Caco-2 (cell line): Measurements from ENCODE around the gene ABCD1. TPM values are rescaled to one million over a fixed set of nuclear protein-coding genes. Genes with fewer than 3 reads are reported as not detected.

Source experiments
- BruUV-seq: library from RNA; stranded (reverse); fragments of 400-500 nt; replicated peaks from 2 replicates; lab custom pipeline; 2021; lab: Mats Ljungman, UMichigan
- CTCF ChIA-PET: fragments of 300-600 bp; sonication (Branson Sonifier 250); formaldehyde crosslinking; loops from one replicate; lab custom pipeline; 2022; ENCODE audit warnings: antibody characterized with exemption; lab: Charles Lee
- POLR2A ChIA-PET: fragments of 300-600 bp; sonication (Branson Sonifier 250); formaldehyde crosslinking; loops from one replicate; lab custom pipeline; 2022; ENCODE audit warnings: antibody characterized with exemption; lab: Charles Lee
- DNase-seq, 2 experiments: peaks; one replicate each; pipeline versions ENCODE4 v3.0.0 to v3.0.0-alpha.2; 2020 to 2022
- H3K27me3 ChIP-seq: replicated peaks from 2 replicates; pipeline ENCODE4 v1.6.0; 2011; ENCODE audit warnings: low read length; ENCODE audit not compliant: control insufficient read depth, insufficient read depth
- H3K36me3 ChIP-seq: 2 replicates; pipeline ENCODE4 v1.5.1; 2011; ENCODE audit warnings: low read length; ENCODE audit not compliant: control insufficient read depth, insufficient read depth
- H3K4me1 ChIP-seq: fragments of 250-450 bp; sonication (Bioruptor Pico); 2 replicates; pipeline ENCODE4 v1.5.1; 2020; ENCODE audit warnings: mild to moderate bottlenecking
- H3K4me3 ChIP-seq: 2 replicates; pipeline ENCODE4 v1.5.1; 2011; ENCODE audit warnings: low read depth, mild to moderate bottlenecking, control low read depth, low read length
- H3K9me3 ChIP-seq: fragments of 250-450 bp; sonication (Bioruptor Pico); 2 replicates; pipeline ENCODE4 v1.5.1; 2020; ENCODE audit warnings: mild to moderate bottlenecking, moderate library complexity
- H3K27ac Mint-ChIP-seq: one replicate; pipeline ENCODE4 v1.8.0; 2022; ENCODE audit warnings: mixed read lengths; ENCODE audit not compliant: unreplicated experiment
- H3K27me3 Mint-ChIP-seq: one replicate; pipeline ENCODE4 v1.8.0; 2022; ENCODE audit warnings: mixed read lengths; ENCODE audit not compliant: insufficient read depth, unreplicated experiment
- H3K36me3 Mint-ChIP-seq: one replicate; pipeline ENCODE4 v1.8.0; 2022; ENCODE audit warnings: mild to moderate bottlenecking, mixed read lengths; ENCODE audit not compliant: insufficient read depth, unreplicated experiment
- H3K4me1 Mint-ChIP-seq: one replicate; pipeline ENCODE4 v1.8.0; 2022; ENCODE audit warnings: low read depth, mixed read lengths; ENCODE audit not compliant: unreplicated experiment
- H3K4me3 Mint-ChIP-seq: one replicate; pipeline ENCODE4 v1.8.0; 2022; ENCODE audit warnings: mild to moderate bottlenecking, moderate library complexity, mixed read lengths; ENCODE audit not compliant: unreplicated experiment
- H3K9me3 Mint-ChIP-seq: one replicate; pipeline ENCODE4 v1.8.0; 2022; ENCODE audit warnings: mixed read lengths; ENCODE audit not compliant: unreplicated experiment
- intact Hi-C: fragments of 100-400 bp; cut with micrococcal nuclease; formaldehyde crosslinking; loops from one replicate; pipeline ENCODE4 v1.10.0; 2022; ENCODE audit not compliant: unreplicated experiment
- total RNA-seq: library from RNA; stranded (reverse); gene quantifications from 2 replicates; pipeline ENCODE4 v1.2.3, GENCODE V29; 2022
- TF ChIP-seq, protein P1 (sequence below), 2 experiments: fragments of 200-600 bp in 1 of 2; IDR thresholded peaks; 1 replicate in 1 of 2; 2 replicates in 1 of 2; pipeline versions ENCODE4 v1.5.1 to v1.8.0; 2011 to 2022; ENCODE audit warnings: antibody characterized with exemption in 1 of 2, control low read depth in 1 of 2, inconsistent platforms in 1 of 2, low read depth in 1 of 2, low read length in 1 of 2, mild to moderate bottlenecking in 1 of 2, moderate library complexity in 1 of 2; ENCODE audit not compliant: insufficient read depth in 1 of 2, severe bottlenecking in 1 of 2, unreplicated experiment in 1 of 2

ABCD1 gene
- total RNA-seq, 1 experiment from 2014 or later, result 4.3 TPM

DNA sequence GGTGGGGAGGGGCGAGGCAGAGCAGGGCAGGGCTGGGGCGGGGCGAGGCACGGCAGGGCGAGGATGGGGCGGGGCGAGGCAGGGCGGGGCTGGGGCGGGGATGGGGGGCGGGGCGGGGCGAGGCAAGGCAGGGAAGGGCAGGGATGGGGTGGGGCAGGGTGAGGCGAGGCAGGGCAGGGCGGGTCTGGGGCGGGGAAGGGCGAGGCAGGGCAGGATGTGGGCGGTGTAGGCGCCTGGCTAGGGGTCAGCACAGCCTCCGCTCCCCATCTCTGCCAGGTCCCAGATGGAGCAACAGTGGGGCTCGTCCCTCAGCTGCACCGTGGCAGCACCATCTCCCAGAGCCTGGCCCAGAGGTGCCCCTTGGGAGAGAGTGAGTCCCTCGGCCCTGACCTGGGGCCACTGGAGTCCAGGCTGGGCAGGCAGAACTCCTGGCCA, 52.0 kb downstream of the ABCD1 start:
- POLR2A ChIA-PET, result no interaction called here
- no peak overlapping the region for H3K4me3 Mint-ChIP-seq
- BruUV-seq, result no TSS peak
- Histone ChIP-seq H3K4me1 (no peaks in the 10 kb centered on the region), H3K36me3 (no peaks in the 10 kb centered on the region), H3K9me3 (no peaks in the 10 kb centered on the region), H3K4me3 (no peak overlapping the region), H3K27me3 (no peaks in the 10 kb centered on the region)
- intact Hi-C loops, result no loop called here
- H3K4me1 Mint-ChIP-seq, result no peaks in the 10 kb centered on the region
- H3K36me3 Mint-ChIP-seq, result peaks cover 6% of the 10 kb centered on the region
- H3K9me3 Mint-ChIP-seq, result no peaks in the 10 kb centered on the region
- TF ChIP-seq, protein P1, sequence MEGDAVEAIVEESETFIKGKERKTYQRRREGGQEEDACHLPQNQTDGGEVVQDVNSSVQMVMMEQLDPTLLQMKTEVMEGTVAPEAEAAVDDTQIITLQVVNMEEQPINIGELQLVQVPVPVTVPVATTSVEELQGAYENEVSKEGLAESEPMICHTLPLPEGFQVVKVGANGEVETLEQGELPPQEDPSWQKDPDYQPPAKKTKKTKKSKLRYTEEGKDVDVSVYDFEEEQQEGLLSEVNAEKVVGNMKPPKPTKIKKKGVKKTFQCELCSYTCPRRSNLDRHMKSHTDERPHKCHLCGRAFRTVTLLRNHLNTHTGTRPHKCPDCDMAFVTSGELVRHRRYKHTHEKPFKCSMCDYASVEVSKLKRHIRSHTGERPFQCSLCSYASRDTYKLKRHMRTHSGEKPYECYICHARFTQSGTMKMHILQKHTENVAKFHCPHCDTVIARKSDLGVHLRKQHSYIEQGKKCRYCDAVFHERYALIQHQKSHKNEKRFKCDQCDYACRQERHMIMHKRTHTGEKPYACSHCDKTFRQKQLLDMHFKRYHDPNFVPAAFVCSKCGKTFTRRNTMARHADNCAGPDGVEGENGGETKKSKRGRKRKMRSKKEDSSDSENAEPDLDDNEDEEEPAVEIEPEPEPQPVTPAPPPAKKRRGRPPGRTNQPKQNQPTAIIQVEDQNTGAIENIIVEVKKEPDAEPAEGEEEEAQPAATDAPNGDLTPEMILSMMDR (IDR thresholded peaks at IDR 0.05; ENCODE audit: insufficient read depth in 1 of 2, low read depth in 1 of 2, low read length in 1 of 2, severe bottlenecking in 1 of 2, unreplicated experiment in 1 of 2), result no peak
- CTCF ChIA-PET, result no interaction called here
- no peak for DNase-seq
- no peak overlapping the region for H3K27ac Mint-ChIP-seq
- H3K27me3 Mint-ChIP-seq, result no peaks in the 10 kb centered on the region

DNA sequence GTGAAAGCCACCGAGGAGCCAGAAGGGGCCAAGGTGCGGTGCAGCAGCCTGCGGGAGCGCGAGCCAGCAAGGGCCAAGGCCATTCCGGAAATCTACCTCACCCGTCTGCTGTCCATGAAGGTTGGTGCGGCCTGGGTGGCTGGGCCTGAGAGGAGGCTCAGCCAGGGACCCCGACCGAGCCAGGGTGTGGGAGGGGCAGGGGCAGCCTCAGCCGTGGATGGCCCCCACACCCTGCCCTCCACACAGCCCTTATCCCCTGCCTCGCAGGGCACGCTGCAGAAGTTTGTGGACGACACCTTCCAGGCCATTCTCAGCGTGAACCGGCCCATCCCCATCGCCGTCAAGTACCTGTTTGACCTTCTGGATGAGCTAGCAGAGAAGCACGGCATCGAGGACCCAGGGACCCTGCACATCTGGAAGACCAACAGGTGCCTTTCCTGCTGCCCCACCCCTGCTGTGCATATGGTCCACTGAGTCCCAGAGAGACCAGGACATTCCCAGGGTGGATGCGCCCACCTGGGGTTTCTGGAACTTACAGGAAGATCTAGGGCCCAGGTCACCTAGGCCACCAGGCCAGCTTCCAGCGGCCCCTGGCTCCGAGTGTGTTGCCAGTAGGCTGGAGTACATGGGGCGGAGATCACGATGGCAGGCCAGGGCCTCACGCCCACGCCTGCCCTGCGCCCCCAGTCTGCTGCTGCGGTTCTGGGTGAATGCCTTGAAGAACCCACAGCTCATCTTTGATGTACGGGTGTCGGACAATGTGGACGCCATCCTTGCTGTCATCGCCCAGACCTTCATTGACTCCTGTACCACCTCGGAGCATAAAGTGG, 52.8 kb downstream of the ABCD1 start:
- Histone ChIP-seq H3K4me1 (no peaks in the 10 kb centered on the region), H3K27me3 (no peaks in the 10 kb centered on the region), H3K9me3 (no peaks in the 10 kb centered on the region), H3K4me3 (no peak overlapping the region), H3K36me3 (no peaks in the 10 kb centered on the region)
- intact Hi-C loops, result no loop called here
- no TSS peak for BruUV-seq
- Mint-ChIP-seq H3K9me3 (no peaks in the 10 kb centered on the region), H3K27me3 (no peaks in the 10 kb centered on the region), H3K27ac (no peak overlapping the region), H3K4me1 (no peaks in the 10 kb centered on the region), H3K4me3 (no peak overlapping the region), H3K36me3 (peaks cover 6% of the 10 kb centered on the region)
- ChIA-PET POLR2A (no interaction called here), CTCF (interaction anchor here (0.6 kb wide), 1 partner anchor 539 kb away, joined by 5 read pairs; no protein-coding TSS in a partner anchor)
- DNase-seq, result no peak
- TF ChIP-seq, protein P1 (IDR thresholded peaks at IDR 0.05; ENCODE audit: insufficient read depth in 1 of 2, low read depth in 1 of 2, low read length in 1 of 2, severe bottlenecking in 1 of 2, unreplicated experiment in 1 of 2), result no peak

DNA sequence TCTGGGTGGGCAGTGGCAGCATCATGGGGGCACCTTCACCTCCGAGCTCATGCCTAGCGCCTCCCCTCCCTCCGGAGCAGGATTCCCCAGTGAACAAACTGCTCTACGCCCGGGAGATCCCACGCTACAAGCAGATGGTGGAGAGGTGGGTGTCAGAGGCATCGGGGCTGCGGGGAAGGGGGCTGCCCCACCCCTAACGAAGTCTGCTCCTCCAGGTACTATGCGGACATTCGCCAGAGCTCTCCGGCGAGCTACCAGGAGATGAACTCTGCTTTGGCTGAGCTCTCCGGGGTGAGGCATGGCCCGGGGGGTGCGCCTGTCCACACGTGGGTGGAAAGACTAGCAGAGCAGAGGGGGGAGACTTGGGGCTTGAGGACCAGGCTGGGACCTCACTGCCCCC, 53.5 kb downstream of the ABCD1 start:
- intact Hi-C loops, result no loop called here
- DNase-seq, result no peak
- no peaks in the 10 kb centered on the region for H3K36me3 ChIP-seq
- no peaks in the 10 kb centered on the region for H3K27me3 ChIP-seq
- Mint-ChIP-seq H3K36me3 (peaks cover 6% of the 10 kb centered on the region), H3K9me3 (no peaks in the 10 kb centered on the region), H3K4me1 (no peaks in the 10 kb centered on the region), H3K4me3 (no peak overlapping the region), H3K27me3 (no peaks in the 10 kb centered on the region), H3K27ac (no peak overlapping the region)
- ChIA-PET POLR2A (no interaction called here), CTCF (interaction anchor here (0.6 kb wide), 1 partner anchor 539 kb away, joined by 5 read pairs; no protein-coding TSS in a partner anchor)
- TF ChIP-seq, protein P1 (IDR thresholded peaks at IDR 0.05; ENCODE audit: insufficient read depth in 1 of 2, low read depth in 1 of 2, low read length in 1 of 2, severe bottlenecking in 1 of 2, unreplicated experiment in 1 of 2), result no peak
- H3K4me1 ChIP-seq, result no peaks in the 10 kb centered on the region
- no TSS peak for BruUV-seq
- no peaks in the 10 kb centered on the region for H3K9me3 ChIP-seq
- H3K4me3 ChIP-seq, result no peak overlapping the region
